ENCODE measurements around the gene SUSD1. TPM values are rescaled to one million over a fixed set of nuclear protein-coding genes. Genes with fewer than 3 reads are reported as not detected.

SUSD1 gene
- total and polyA plus RNA-seq, 9 of the 15 experiments (the other 6 are each of a cell fraction or from before 2014, with no cell fraction given), result 10.9 to 44.4 (median 36.1) TPM

GRCh38 chr9:112207451-112207850 lies 32.4 kb upstream of the SUSD1 start (continued):
- TF ChIP-seq ZNF407 (IDR thresholded peaks at IDR 0.05; ENCODE audit: low read depth) (no peak), PKNOX1 (IDR thresholded peaks at IDR 0.05) (no peak), GTF2A2 (tag; IDR thresholded peaks at IDR 0.05) (no peak), NCOA1 (IDR thresholded peaks at IDR 0.05; ENCODE audit: low read depth) (no peak), ATF3 (IDR thresholded peaks at IDR 0.05) (no peak), ATF3 (CRISPR knock-in tag; conservative IDR thresholded peaks at IDR 0.05) (no peak), NFYB (IDR thresholded peaks at IDR 0.05; ENCODE audit: extremely low read depth, insufficient read length) (no peak), STAG1 (CRISPR knock-in tag; IDR thresholded peaks at IDR 0.05; ENCODE audit: borderline replicate concordance) (no peak), ZNF347 (CRISPR knock-in tag; IDR thresholded peaks at IDR 0.05; ENCODE audit: low read depth) (no peak), FOXP1 (CRISPR knock-in tag; IDR thresholded peaks at IDR 0.05) (no peak), CHCHD3 (CRISPR knock-in tag; IDR thresholded peaks at IDR 0.05) (no peak), ZBTB34 (CRISPR knock-in tag; IDR thresholded peaks at IDR 0.05) (no peak)

Measured in K562 (cell line).